Breast epithelium (tissue), 4 donors: ENCODE measurements around the gene PREPL. TPM values are rescaled to one million over a fixed set of nuclear protein-coding genes. Genes with fewer than 3 reads are reported as not detected.

Experiments
- DNase-seq, 2 donors: peaks; one replicate each; pipeline ENCODE4 v3.0.0-alpha.2; 2019; ENCODE audit warnings: low spot score in 2 of 2
- H3K27ac ChIP-seq, 2 donors: fragments of 200-600 bp; sonication (generic) in 1 of 2; one replicate each; pipeline ENCODE4 v1.5.1; 2016 to 2019; ENCODE audit warnings: mild to moderate bottlenecking in 1 of 2
- H3K27me3 ChIP-seq, 2 donors: fragments of 200-600 bp; sonication (generic) in 1 of 2; one replicate each; pipeline versions ENCODE4 v1.5.1 to v1.6.0; 2017 to 2019; ENCODE audit warnings: control low read depth in 1 of 2, mild to moderate bottlenecking in 1 of 2
- H3K36me3 ChIP-seq: fragments of 200-600 bp; one replicate; pipeline ENCODE4 v1.5.1; 2019
- H3K4me1 ChIP-seq, 2 donors: fragments of 200-600 bp; sonication (generic); one replicate each; pipeline ENCODE4 v1.5.1; 2016 to 2019; ENCODE audit warnings: control low read depth in 1 of 2
- H3K4me3 ChIP-seq, 3 donors: fragments of 200-600 bp; sonication (generic); 1 replicate in 2 of 3; 2 replicates in 1 of 3; pipeline ENCODE4 v1.5.1; 2016 to 2019; ENCODE audit warnings: mild to moderate bottlenecking in 3 of 3, moderate library complexity in 2 of 3
- H3K9me3 ChIP-seq, 2 donors: fragments of 200-600 bp; sonication (generic) in 1 of 2; one replicate each; pipeline ENCODE4 v1.5.1; 2016 to 2019; ENCODE audit warnings: control low read depth in 1 of 2
- CTCF ChIP-seq, 3 donors: fragments of 450-650 bp; IDR thresholded peaks; one replicate each; pipeline ENCODE4 v1.5.1; 2016 to 2017; ENCODE audit warnings: antibody characterized with exemption in 3 of 3, mild to moderate bottlenecking in 3 of 3, moderate library complexity in 3 of 3
- POLR2A ChIP-seq: fragments of 450-650 bp; IDR thresholded peaks from one replicate; pipeline ENCODE4 v1.6.1; 2016; ENCODE audit warnings: antibody characterized with exemption, mild to moderate bottlenecking, moderate library complexity
- POLR2AphosphoS5 ChIP-seq, 3 donors: sonication (generic); formaldehyde crosslinking; IDR thresholded peaks; one replicate each; pipeline ENCODE4 v1.6.1; 2017; ENCODE audit warnings: antibody characterized with exemption in 3 of 3
- intact Hi-C: fragments of 100-400 bp; cut with DNase I; formaldehyde crosslinking; loops from one replicate; pipeline ENCODE4 v1.15.1; 2023; ENCODE audit warnings: low total_unique reads
- total RNA-seq, 3 donors: library from RNA; depleted of rRNA; stranded (reverse); fragments of >200 nt; gene quantifications; one replicate each; pipeline ENCODE4 v1.1.0, GENCODE V29; 2016

Gene PREPL
- total RNA-seq, 3 donors from 2014 or later = 29.4 to 76.5 (median 51.1) TPM

- TF ChIP-seq CTCF (IDR thresholded peaks at IDR 0.05) = no peak
- no peak for TF ChIP-seq POLR2A
- TF ChIP-seq POLR2AphosphoS5 (IDR thresholded peaks at IDR 0.05) = no peak
- H3K9me3 ChIP-seq = no peaks in the 10 kb centered on the region
- H3K27me3 ChIP-seq = no peaks in the 10 kb centered on the region
- no peak overlapping the region for H3K4me3 ChIP-seq
- H3K27ac ChIP-seq = no peak overlapping the region
- intact Hi-C loops = loop anchor here (5.0 kb wide), 1 partner anchor 312 kb away; no protein-coding TSS in a partner anchor
- DNase-seq = no peak
- no peaks in the 10 kb centered on the region for H3K36me3 ChIP-seq
- H3K4me1 ChIP-seq = no peaks in the 10 kb centered on the region
Observed at GRCh38 chr2:44299635-44300034, 61.7 kb downstream of the PREPL start.

DNA sequence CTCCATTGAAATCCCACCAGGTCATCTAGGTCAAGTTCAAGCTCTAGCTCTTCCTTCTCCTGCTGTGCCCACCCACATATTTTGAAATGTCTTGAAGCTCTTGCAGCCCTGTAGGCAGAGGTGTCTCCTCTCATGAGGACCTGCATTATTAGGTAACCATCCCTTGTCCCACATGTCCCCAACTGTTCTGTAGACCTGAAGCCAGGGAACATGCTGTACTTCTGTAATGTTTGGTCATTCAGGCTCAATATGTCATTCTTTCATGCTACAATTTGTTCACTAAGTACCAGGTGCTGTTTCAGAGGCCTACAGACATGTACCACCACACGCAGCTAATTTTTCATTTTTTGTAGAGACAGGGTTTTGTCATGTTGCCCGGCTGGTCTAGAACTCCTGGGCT, 63.9 kb downstream of the PREPL start:
- no peaks in the 10 kb centered on the region for H3K27me3 ChIP-seq
- TF ChIP-seq CTCF (IDR thresholded peaks at IDR 0.05) (no peak), POLR2AphosphoS5 (IDR thresholded peaks at IDR 0.05) (no peak), POLR2A (no peak)
- no peak for DNase-seq
- H3K4me1 ChIP-seq = no peaks in the 10 kb centered on the region
- no peak overlapping the region for H3K27ac ChIP-seq
- intact Hi-C loops = loop anchor here (5.0 kb wide), 1 partner anchor 310 kb away; no protein-coding TSS in a partner anchor
- no peaks in the 10 kb centered on the region for H3K9me3 ChIP-seq
- no peaks in the 10 kb centered on the region for H3K36me3 ChIP-seq
- H3K4me3 ChIP-seq = no peak overlapping the region

DNA sequence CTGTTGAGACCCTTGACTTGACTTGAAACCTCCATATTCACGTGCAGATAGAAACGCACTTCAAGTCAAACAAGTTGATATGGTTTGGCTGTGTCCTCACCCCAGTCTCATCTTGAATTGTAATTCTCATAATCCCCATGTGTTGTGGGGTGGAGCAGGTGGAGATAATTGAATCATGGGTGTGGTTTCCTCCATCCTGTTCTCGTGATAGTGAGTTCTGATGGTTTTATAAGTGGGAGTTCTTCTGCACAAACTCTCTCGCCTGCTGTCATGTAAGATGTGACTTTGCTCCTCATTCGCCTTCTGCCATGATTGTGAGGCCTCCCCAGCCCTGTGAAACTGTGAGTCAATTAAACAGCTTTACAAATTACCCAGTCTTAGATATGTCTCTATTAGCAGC, 64.6 kb downstream of the PREPL start:
- no peaks in the 10 kb centered on the region for H3K27me3 ChIP-seq
- H3K4me1 ChIP-seq = no peaks in the 10 kb centered on the region
- H3K4me3 ChIP-seq = no peak overlapping the region
- no peaks in the 10 kb centered on the region for H3K36me3 ChIP-seq
- intact Hi-C loops = loop anchor here (5.0 kb wide), 1 partner anchor 309 kb away; no protein-coding TSS in a partner anchor
- no peaks in the 10 kb centered on the region for H3K9me3 ChIP-seq
- no peak for TF ChIP-seq POLR2A
- no peak for TF ChIP-seq POLR2AphosphoS5 (IDR thresholded peaks at IDR 0.05)
- no peak for TF ChIP-seq CTCF (IDR thresholded peaks at IDR 0.05)
- no peak overlapping the region for H3K27ac ChIP-seq
- DNase-seq = no peak

- no peak for DNase-seq
- Histone ChIP-seq H3K36me3 (no peaks in the 10 kb centered on the region), H3K9me3 (no peaks in the 10 kb centered on the region), H3K4me1 (peaks cover 0 to 4% of the 10 kb centered on the region in 2 donors), H3K27ac (no peak overlapping the region), H3K4me3 (no peak overlapping the region), H3K27me3 (no peaks in the 10 kb centered on the region)
- no peak for TF ChIP-seq POLR2AphosphoS5 (IDR thresholded peaks at IDR 0.05)
- TF ChIP-seq POLR2A = no peak
- TF ChIP-seq CTCF (IDR thresholded peaks at IDR 0.05) = peak in 1 of 3 donors; percentile 10
- intact Hi-C loops = loop anchor here (5.0 kb wide), 1 partner anchor 308 kb away; no protein-coding TSS in a partner anchor
Observed at GRCh38 chr2:44295633-44296359, 65.5 kb downstream of the PREPL start.

GRCh38 chr2:44295113-44295512, 66.2 kb downstream of the PREPL start:
- H3K4me3 ChIP-seq = no peak overlapping the region
- peaks cover 0 to 4% of the 10 kb centered on the region in 2 donors for H3K4me1 ChIP-seq
- H3K9me3 ChIP-seq = no peaks in the 10 kb centered on the region
- intact Hi-C loops = loop anchor here (5.0 kb wide), 1 partner anchor 308 kb away; no protein-coding TSS in a partner anchor
- no peaks in the 10 kb centered on the region for H3K36me3 ChIP-seq
- no peak overlapping the region for H3K27ac ChIP-seq
- no peak for TF ChIP-seq CTCF (IDR thresholded peaks at IDR 0.05)
- TF ChIP-seq POLR2AphosphoS5 (IDR thresholded peaks at IDR 0.05) = no peak
- no peak for TF ChIP-seq POLR2A
- no peaks in the 10 kb centered on the region for H3K27me3 ChIP-seq
- no peak for DNase-seq
